ENCODE data around the gene PRR15L.
"Not testable (repeated sequence)": the region's sequence is repeated elsewhere in the genome, so short reads cannot be mapped to it uniquely, and the experiment has no call there.

Gene PRR15L

GRCh38 chr17:48002266-48002915, 44.7 kb upstream of the PRR15L start:
- DNase-seq (ENCODE audit: low read depth): peak; percentile 71
- in situ Hi-C loops (cut with HindIII; ENCODE audit: low sequenced_read_pairs): no loop called here
- TF ChIP-seq, protein P1, sequence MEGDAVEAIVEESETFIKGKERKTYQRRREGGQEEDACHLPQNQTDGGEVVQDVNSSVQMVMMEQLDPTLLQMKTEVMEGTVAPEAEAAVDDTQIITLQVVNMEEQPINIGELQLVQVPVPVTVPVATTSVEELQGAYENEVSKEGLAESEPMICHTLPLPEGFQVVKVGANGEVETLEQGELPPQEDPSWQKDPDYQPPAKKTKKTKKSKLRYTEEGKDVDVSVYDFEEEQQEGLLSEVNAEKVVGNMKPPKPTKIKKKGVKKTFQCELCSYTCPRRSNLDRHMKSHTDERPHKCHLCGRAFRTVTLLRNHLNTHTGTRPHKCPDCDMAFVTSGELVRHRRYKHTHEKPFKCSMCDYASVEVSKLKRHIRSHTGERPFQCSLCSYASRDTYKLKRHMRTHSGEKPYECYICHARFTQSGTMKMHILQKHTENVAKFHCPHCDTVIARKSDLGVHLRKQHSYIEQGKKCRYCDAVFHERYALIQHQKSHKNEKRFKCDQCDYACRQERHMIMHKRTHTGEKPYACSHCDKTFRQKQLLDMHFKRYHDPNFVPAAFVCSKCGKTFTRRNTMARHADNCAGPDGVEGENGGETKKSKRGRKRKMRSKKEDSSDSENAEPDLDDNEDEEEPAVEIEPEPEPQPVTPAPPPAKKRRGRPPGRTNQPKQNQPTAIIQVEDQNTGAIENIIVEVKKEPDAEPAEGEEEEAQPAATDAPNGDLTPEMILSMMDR (IDR thresholded peaks at IDR 0.05; ENCODE audit: low read depth, low read length, missing control alignments): no peak
- H3K4me3 ChIP-seq (ENCODE audit: low read depth, low read length): no peak overlapping the region

DNA sequence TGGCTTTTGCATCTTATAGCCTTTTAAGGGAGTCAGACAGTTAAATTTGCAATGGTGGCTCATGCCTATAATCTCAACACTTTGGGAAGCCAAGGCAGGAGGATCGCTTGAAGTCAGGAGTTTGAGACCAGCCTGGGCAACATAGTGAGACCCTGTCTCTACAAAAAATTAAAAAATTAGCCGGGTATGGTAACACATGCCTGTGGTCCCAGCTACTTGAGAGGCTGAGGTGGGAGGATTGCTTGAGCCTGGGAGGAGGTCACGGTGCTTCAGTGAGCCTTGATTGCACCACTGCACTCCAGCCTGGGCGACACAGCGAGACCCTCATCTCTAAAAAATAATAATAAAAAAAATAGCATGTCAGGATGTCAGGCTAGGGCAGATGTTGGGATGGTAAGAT, 44.0 kb upstream of the PRR15L start:
- DNase-seq (ENCODE audit: low read depth); H3K4me3 ChIP-seq (ENCODE audit: low read depth, low read length); in situ Hi-C loops (cut with HindIII; ENCODE audit: low sequenced_read_pairs): not testable (repeated sequence)

DNA sequence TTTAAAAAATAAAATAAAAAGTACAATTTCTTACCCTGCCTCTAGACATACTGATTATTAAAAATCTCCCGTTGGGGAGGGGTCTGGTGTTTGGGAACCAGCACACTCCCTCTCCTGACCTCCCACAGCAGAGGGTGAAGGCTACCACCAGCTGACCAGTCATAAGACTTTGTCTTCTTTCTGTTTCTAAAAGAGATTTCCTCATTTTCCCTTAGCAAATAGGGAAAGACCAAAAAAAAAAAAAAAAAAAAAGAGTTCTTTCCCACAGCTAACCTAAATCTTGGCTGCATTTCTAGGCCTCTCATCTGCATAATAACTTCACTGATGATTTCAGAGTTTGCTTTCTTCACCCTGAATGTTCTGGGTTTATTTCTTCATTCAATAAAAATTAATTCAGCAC, 43.5 kb upstream of the PRR15L start:
- in situ Hi-C loops (cut with HindIII; ENCODE audit: low sequenced_read_pairs): no loop called here
- TF ChIP-seq, protein P1 (IDR thresholded peaks at IDR 0.05; ENCODE audit: low read depth, low read length, missing control alignments): no peak
- H3K4me3 ChIP-seq (ENCODE audit: low read depth, low read length): no peak overlapping the region
- DNase-seq (ENCODE audit: low read depth): no peak

DNA sequence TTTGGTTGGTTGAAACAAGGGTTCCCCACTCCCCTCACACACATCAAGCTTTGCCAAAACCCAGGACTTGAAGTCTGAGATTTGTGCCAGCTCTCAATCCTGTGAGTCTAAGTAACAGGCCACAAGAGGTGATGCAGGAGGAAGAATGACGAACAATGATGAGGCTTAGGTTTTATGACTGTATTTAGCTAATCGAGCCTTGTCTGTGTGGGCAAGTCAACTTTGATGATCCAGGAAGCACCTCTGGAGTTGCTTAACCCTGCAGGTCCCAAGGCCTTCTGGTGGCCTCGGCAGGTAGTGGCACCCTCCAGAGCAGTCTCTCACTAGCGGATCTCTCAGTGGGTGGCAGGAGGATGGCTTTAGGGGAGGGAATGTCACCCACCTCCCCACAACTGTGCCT, 41.9 kb upstream of the PRR15L start:
- no peak for DNase-seq (ENCODE audit: low read depth)
- in situ Hi-C loops (cut with HindIII; ENCODE audit: low sequenced_read_pairs): loop anchor here (5.0 kb wide), 1 partner anchor 47 kb away; no protein-coding TSS in a partner anchor
- TF ChIP-seq, protein P1 (IDR thresholded peaks at IDR 0.05; ENCODE audit: low read depth, low read length, missing control alignments): no peak
- H3K4me3 ChIP-seq (ENCODE audit: low read depth, low read length): no peak overlapping the region

GRCh38 chr17:47998044-47998443, 40.4 kb upstream of the PRR15L start:
- TF ChIP-seq, protein P1 (IDR thresholded peaks at IDR 0.05; ENCODE audit: low read depth, low read length, missing control alignments): no peak
- in situ Hi-C loops (cut with HindIII; ENCODE audit: low sequenced_read_pairs): loop anchor here (5.0 kb wide), 1 partner anchor 46 kb away; no protein-coding TSS in a partner anchor
- no peak overlapping the region for H3K4me3 ChIP-seq (ENCODE audit: low read depth, low read length)

DNA sequence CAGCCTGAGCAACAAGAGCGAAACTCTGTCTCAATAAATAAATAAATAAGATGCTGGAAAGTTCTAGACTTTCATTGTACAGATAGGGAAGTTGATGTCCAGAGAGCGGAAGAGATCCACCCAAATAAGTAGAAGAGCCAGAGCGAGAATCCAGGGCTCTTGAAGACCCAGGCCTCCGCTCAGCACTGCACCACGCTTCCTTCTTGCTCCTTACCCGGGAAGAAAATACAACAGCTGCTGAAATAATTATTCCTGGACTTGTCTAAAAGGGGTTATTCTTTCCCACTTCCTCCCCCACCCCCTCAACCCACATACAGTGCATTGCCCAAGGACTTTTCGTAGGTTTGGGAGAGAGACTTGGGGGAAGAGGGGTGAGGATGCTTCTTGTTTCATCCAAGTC, 39.9 kb upstream of the PRR15L start:
- no peak overlapping the region for H3K4me3 ChIP-seq (ENCODE audit: low read depth, low read length)
- TF ChIP-seq, protein P1 (IDR thresholded peaks at IDR 0.05; ENCODE audit: low read depth, low read length, missing control alignments): no peak
- DNase-seq (ENCODE audit: low read depth): no peak
- in situ Hi-C loops (cut with HindIII; ENCODE audit: low sequenced_read_pairs): loop anchor here (5.0 kb wide), 1 partner anchor 45 kb away; no protein-coding TSS in a partner anchor

More at GRCh38 chr17:47998044-47998443, 40.4 kb upstream of the PRR15L start:
- DNase-seq (ENCODE audit: low read depth): no peak

DNA sequence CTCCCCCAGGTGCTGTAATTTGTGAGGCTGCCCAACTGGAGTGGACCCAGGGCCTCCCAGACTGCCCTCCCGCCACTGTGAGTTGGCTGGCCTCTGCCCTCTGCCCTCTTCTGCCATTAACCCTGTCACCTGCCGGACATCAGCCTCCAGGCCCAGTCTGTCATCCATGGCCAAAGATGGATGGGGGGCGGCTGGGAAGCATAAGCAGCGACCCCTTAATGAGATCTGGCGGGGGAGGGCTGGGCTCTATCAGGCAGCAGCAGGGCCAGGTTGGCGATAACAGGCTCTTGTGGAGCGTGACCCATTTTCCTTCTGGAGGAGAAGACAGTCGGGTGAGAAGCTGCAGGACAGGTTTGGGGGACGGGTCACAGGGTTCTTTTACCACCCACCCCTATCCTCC, 38.5 kb upstream of the PRR15L start:
- no peak overlapping the region for H3K4me3 ChIP-seq (ENCODE audit: low read depth, low read length)
- TF ChIP-seq, protein P1 (IDR thresholded peaks at IDR 0.05; ENCODE audit: low read depth, low read length, missing control alignments): no peak
- no peak for DNase-seq (ENCODE audit: low read depth)
- in situ Hi-C loops (cut with HindIII; ENCODE audit: low sequenced_read_pairs): loop anchor here (5.0 kb wide), 1 partner anchor 44 kb away; no protein-coding TSS in a partner anchor

Measured in astrocyte of the cerebellum (primary cell).